OCI-LY7 (cell line): ENCODE results near the gene SMG9. TPM values are rescaled to one million over a fixed set of nuclear protein-coding genes. Genes with fewer than 3 reads are reported as not detected.
A peak's percentile ranks its signal among the peaks of the same experiment; 100 is the strongest.

ENCODE experiments used
- BruUV-seq: library from RNA; stranded (reverse); fragments of 400-500 nt; replicated peaks from 2 replicates; lab custom pipeline; 2021; lab: Mats Ljungman, UMichigan
- CTCF ChIA-PET: fragments of 300-600 bp; sonication (Branson Sonifier 250); formaldehyde crosslinking; loops from one replicate; lab custom pipeline; 2022; ENCODE audit warnings: antibody characterized with exemption; ENCODE audit not compliant: unreplicated experiment; lab: Charles Lee
- POLR2A ChIA-PET: fragments of 300-600 bp; sonication (Branson Sonifier 250); formaldehyde crosslinking; loops from one replicate; lab custom pipeline; 2022; ENCODE audit warnings: antibody characterized with exemption; lab: Charles Lee
- DNase-seq: peaks from one replicate; pipeline ENCODE4 v3.0.0-alpha.2; 2015; ENCODE audit warnings: low spot score
- H2AFZ ChIP-seq: fragments of 200-600 bp; sonication (generic), shearing (Covaris generic); 2 replicates; pipeline ENCODE4 v1.6.1; 2014; ENCODE audit warnings: mild to moderate bottlenecking, antibody characterized with exemption, low read length, moderate library complexity
- H3K27ac ChIP-seq: fragments of 200-600 bp; sonication (generic); 2 replicates; pipeline ENCODE4 v1.5.1; 2014; ENCODE audit warnings: mixed run types, low read depth, mild to moderate bottlenecking, moderate library complexity, low read length, inconsistent platforms; ENCODE audit not compliant: poor library complexity, severe bottlenecking
- H3K36me3 ChIP-seq: fragments of 200-600 bp; sonication (generic); 2 replicates; pipeline ENCODE4 v1.6.1; 2014; ENCODE audit warnings: mild to moderate bottlenecking, antibody characterized with exemption, low read length, moderate library complexity, mixed read lengths; ENCODE audit not compliant: insufficient read depth
- H3K4me1 ChIP-seq: fragments of 200-600 bp; sonication (generic); 2 replicates; pipeline ENCODE4 v1.5.1; 2014; ENCODE audit warnings: mild to moderate bottlenecking, low read length; ENCODE audit not compliant: insufficient read depth, poor library complexity, severe bottlenecking
- H3K4me2 ChIP-seq: fragments of 200-600 bp; sonication (generic); 2 replicates; pipeline ENCODE4 v1.6.1; 2014; ENCODE audit warnings: mild to moderate bottlenecking, low read length
- H3K4me3 ChIP-seq: fragments of 200-600 bp; sonication (generic); 2 replicates; pipeline ENCODE4 v1.5.1; 2014; ENCODE audit warnings: mild to moderate bottlenecking, low read depth, low read length; ENCODE audit not compliant: poor library complexity, severe bottlenecking
- H3K79me2 ChIP-seq: fragments of 200-600 bp; sonication (generic); 2 replicates; pipeline ENCODE4 v1.6.1; 2016; ENCODE audit warnings: low read depth, mild to moderate bottlenecking, low read length, moderate library complexity, mixed read lengths; ENCODE audit not compliant: insufficient read depth
- H3K9me2 ChIP-seq: fragments of 200-600 bp; sonication (generic); 2 replicates; pipeline ENCODE4 v1.6.1; 2016; ENCODE audit warnings: mild to moderate bottlenecking, low read length, mixed read lengths; ENCODE audit not compliant: insufficient read depth
- H3K9me3 ChIP-seq: fragments of 200-600 bp; sonication (generic); 2 replicates; pipeline ENCODE4 v1.6.1; 2014; ENCODE audit warnings: mild to moderate bottlenecking, mixed run types, low read length, mixed read lengths
- H4K20me1 ChIP-seq: fragments of 200-600 bp; sonication (generic); 2 replicates; pipeline ENCODE4 v1.6.1; 2014; ENCODE audit warnings: mild to moderate bottlenecking, antibody characterized with exemption, low read length, moderate library complexity, mixed read lengths; ENCODE audit not compliant: insufficient read depth
- EZH2phosphoT487 ChIP-seq: fragments of 200-600 bp; sonication (generic); IDR thresholded peaks from 2 replicates; pipeline ENCODE4 v1.6.1; 2018; ENCODE audit warnings: low read depth, borderline replicate concordance, mild to moderate bottlenecking, mixed run types, antibody characterized with exemption, low read length, moderate library complexity, mixed read lengths
- intact Hi-C: fragments of 100-400 bp; cut with micrococcal nuclease; formaldehyde crosslinking; loops from one replicate; pipeline ENCODE4 v1.10.0; 2022; ENCODE audit not compliant: unreplicated experiment
- total RNA-seq, 2 experiments: library from RNA; depleted of rRNA in 1 of 2; stranded (reverse); fragments of >200 nt in 1 of 2; shearing (Covaris generic) in 1 of 2; gene quantifications; 2 replicates each; pipeline ENCODE4 v1.2.3, GENCODE V29; 2014 to 2022
- TF ChIP-seq, protein P1 (sequence below): fragments of 200-600 bp; sonication (generic); conservative IDR thresholded peaks from 2 replicates; pipeline ENCODE4 v1.5.1; 2014; ENCODE audit warnings: mild to moderate bottlenecking, antibody characterized with exemption, low read length, moderate library complexity, mixed read lengths

SMG9 gene
- total RNA-seq, 2 experiments from 2014 or later, result 65.6 to 75.5 TPM

DNA sequence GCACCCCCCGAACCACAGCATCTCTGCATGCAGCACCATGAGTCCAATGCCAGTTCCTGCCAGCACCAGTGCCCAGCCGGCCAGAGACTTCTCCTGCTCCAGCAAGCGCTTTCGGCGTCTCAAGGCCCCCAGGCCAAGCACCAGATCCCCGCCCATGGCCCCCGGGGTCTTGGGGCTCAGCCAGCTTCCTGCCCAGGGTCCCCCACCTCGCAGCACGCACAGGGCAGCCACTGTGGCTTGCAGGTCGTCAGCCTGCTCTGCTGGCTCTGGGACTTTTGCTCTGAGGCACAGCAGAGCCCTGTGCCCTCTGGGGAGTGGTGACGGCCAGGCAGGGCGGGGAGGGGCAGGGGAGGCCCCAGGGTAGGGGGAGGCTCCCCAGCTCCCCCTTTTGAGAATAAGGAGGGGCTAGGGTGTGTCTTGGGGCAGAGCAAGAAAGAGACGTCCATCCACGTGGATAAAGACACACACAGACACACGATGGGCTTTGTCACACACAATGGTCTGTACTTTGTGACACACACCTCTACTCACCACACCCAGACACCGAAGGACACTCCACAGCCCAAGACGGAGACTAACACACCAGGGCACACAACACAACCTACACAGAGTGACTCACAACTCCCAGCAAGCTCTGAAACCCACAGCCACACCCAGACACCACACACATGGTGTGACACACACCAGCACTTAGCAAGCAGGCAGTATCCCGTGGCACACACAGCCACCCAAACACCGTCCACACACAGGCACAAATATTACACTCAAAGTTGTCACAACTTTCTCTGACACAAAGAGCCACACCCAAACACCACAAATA lies 26.2 kb upstream of the SMG9 start, which contains the start of gene KCNN4:
KCNN4 (minus strand) TSS at position 268 of the 820 bp plus-strand sequence; CDS start at position 156, 112 bp downstream.
- Histone ChIP-seq H3K4me2 (peak within 1 kb of the TSS; percentile 91), H3K9me2 (no peaks in the 10 kb centered on the region), H3K27ac (peak within 1 kb of the TSS; percentile 91), H4K20me1 (no peaks in the 10 kb centered on the region), H3K36me3 (peaks cover 4% of the 10 kb centered on the region; the same call in 1 of the 2 replicates), H3K4me1 (peaks cover 87% of the 10 kb centered on the region), H3K9me3 (no peaks in the 10 kb centered on the region), H2AFZ (peak within 1 kb of the TSS; percentile 40), H3K79me2 (peaks cover 33% of the 10 kb centered on the region), H3K4me3 (peak within 1 kb of the TSS; percentile 78)
- POLR2A ChIA-PET, result interaction anchor here (1.6 to 6.7 kb wide), 3 partner anchors 16 to 36 kb away, joined by 3 to 49 read pairs (median 27); partner anchors contain the start of gene SMG9
- TF ChIP-seq, protein P1, sequence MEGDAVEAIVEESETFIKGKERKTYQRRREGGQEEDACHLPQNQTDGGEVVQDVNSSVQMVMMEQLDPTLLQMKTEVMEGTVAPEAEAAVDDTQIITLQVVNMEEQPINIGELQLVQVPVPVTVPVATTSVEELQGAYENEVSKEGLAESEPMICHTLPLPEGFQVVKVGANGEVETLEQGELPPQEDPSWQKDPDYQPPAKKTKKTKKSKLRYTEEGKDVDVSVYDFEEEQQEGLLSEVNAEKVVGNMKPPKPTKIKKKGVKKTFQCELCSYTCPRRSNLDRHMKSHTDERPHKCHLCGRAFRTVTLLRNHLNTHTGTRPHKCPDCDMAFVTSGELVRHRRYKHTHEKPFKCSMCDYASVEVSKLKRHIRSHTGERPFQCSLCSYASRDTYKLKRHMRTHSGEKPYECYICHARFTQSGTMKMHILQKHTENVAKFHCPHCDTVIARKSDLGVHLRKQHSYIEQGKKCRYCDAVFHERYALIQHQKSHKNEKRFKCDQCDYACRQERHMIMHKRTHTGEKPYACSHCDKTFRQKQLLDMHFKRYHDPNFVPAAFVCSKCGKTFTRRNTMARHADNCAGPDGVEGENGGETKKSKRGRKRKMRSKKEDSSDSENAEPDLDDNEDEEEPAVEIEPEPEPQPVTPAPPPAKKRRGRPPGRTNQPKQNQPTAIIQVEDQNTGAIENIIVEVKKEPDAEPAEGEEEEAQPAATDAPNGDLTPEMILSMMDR, result no peak
- no peak for TF ChIP-seq EZH2phosphoT487
- CTCF ChIA-PET, result interaction anchor here (1.1 kb wide), 1 partner anchor 15 kb away, joined by 3 read pairs; no protein-coding TSS in a partner anchor
- peak; percentile 77 for DNase-seq
- intact Hi-C loops, result no loop called here
- no TSS peak for BruUV-seq

DNA sequence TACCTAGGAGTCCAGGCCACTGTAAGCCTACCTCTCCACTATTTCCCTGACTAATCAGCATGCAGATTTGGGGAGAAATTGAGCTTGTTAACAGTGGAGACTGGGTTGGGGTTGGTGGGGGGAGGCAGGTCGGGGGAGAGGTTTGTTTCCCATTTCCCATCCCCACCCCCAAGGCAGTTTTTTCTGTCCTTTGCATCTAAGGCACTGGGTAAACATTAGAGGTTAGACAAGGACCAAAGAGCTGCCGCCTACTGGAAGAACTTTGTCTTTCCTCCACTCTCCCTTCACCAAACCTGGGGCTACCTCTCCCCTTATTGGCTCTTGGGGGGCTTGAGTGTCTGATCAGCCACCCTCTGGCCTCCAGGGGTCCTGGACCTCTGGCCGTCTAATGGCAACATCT lies 25.1 kb upstream of the SMG9 start:
- H2AFZ ChIP-seq, result no peak overlapping the region
- peak overlapping the region; percentile 91 for H3K27ac ChIP-seq
- POLR2A ChIA-PET, result interaction anchor here (0.7 to 6.7 kb wide), 4 partner anchors 15 to 50 kb away, joined by 3 to 49 read pairs (median 15); partner anchors contain the start of gene SMG9
- intact Hi-C loops, result no loop called here
- H3K4me3 ChIP-seq, result peak overlapping the region; percentile 78
- TF ChIP-seq, protein P1, result peak; percentile 76
- no peak for TF ChIP-seq EZH2phosphoT487
- peaks cover 85% of the 10 kb centered on the region for H3K4me1 ChIP-seq
- no TSS peak for BruUV-seq
- peaks cover 41% of the 10 kb centered on the region for H3K79me2 ChIP-seq
- H4K20me1 ChIP-seq, result no peaks in the 10 kb centered on the region
- peak overlapping the region; percentile 91 for H3K4me2 ChIP-seq
- peak; percentile 75 for DNase-seq
- CTCF ChIA-PET, result interaction anchor here (1.1 kb wide), 1 partner anchor 14 kb away, joined by 3 read pairs; no protein-coding TSS in a partner anchor
- no peaks in the 10 kb centered on the region for H3K9me2 ChIP-seq
- peaks cover 12% of the 10 kb centered on the region; the same call in 1 of the 2 replicates for H3K36me3 ChIP-seq
- H3K9me3 ChIP-seq, result no peaks in the 10 kb centered on the region
